Stimulated activated CD4-positive, alpha-beta T cell treated with anti-CD3 and anti-CD28 coated beads, Interleukin-1b, Interleukin-23, amount 100 ng/mL, for 1 hour (primary cell): Measurements from ENCODE around the gene ST3GAL3.

Experiments
- DNase-seq, 2 donors: peaks; one replicate each; pipeline ENCODE4 v3.0.0-alpha.2; 2020; ENCODE audit warnings: low read depth in 2 of 2

ST3GAL3 gene

GRCh38 chr1:43938892-43939587, 231.7 kb downstream of the ST3GAL3 start:
- DNase-seq, result no peak

GRCh38 chr1:43942411-43942810, 235.1 kb downstream of the ST3GAL3 start:
- DNase-seq, result no peak

GRCh38 chr1:43944860-43945259, 237.5 kb downstream of the ST3GAL3 start:
- no peak for DNase-seq

- DNase-seq, result no peak
These were observed 238.4 kb downstream of the ST3GAL3 start for GRCh38 chr1:43945674-43946235.

- DNase-seq, result peak; percentile 80 to 91
These were observed 239.1 kb downstream of the ST3GAL3 start, which contains the start of gene IPO13 for GRCh38 chr1:43946236-43947060. Gene IPO13 (plus strand): TSS chr1:43946950. CDS start chr1:43947601, 651 bp downstream.

GRCh38 chr1:43947061-43947873, 239.9 kb downstream of the ST3GAL3 start:
- no peak for DNase-seq

- no peak for DNase-seq
These were observed 240.6 kb downstream of the ST3GAL3 start for GRCh38 chr1:43947874-43948437.

- DNase-seq, result no peak
These were observed 242.3 kb downstream of the ST3GAL3 start for GRCh38 chr1:43949678-43950077.

- no peak for DNase-seq
These were observed 244.0 kb downstream of the ST3GAL3 start for GRCh38 chr1:43951021-43951985.

- DNase-seq, result no peak
These were observed 245.5 kb downstream of the ST3GAL3 start for GRCh38 chr1:43952731-43953346.

- DNase-seq, result no peak
These were observed 246.0 kb downstream of the ST3GAL3 start for GRCh38 chr1:43953361-43953760.

GRCh38 chr1:43954036-43954435, 246.7 kb downstream of the ST3GAL3 start:
- no peak for DNase-seq

GRCh38 chr1:43956234-43956633, 248.9 kb downstream of the ST3GAL3 start:
- DNase-seq, result no peak

GRCh38 chr1:43957407-43958040, 250.2 kb downstream of the ST3GAL3 start:
- no peak for DNase-seq

- DNase-seq, result no peak
These were observed 251.3 kb downstream of the ST3GAL3 start for GRCh38 chr1:43958351-43959255.

- no peak for DNase-seq
These were observed 253.5 kb downstream of the ST3GAL3 start for GRCh38 chr1:43960798-43961197.

- DNase-seq, result no peak
These were observed 254.4 kb downstream of the ST3GAL3 start for GRCh38 chr1:43961692-43962091.

- DNase-seq, result no peak
These were observed 255.0 kb downstream of the ST3GAL3 start for GRCh38 chr1:43962324-43962723.
